SHP77 (cell line): Measurements from ENCODE around the gene ARPC4.
"Not testable (repeated sequence)": the region's sequence is repeated elsewhere in the genome, so short reads cannot be mapped to it uniquely, and the experiment has no call there.

Source experiments
- DNase-seq, 2 experiments: peaks; one replicate each; lab custom pipeline; 2025; lab: John Stamatoyannopoulos, UW

ARPC4 gene

DNA sequence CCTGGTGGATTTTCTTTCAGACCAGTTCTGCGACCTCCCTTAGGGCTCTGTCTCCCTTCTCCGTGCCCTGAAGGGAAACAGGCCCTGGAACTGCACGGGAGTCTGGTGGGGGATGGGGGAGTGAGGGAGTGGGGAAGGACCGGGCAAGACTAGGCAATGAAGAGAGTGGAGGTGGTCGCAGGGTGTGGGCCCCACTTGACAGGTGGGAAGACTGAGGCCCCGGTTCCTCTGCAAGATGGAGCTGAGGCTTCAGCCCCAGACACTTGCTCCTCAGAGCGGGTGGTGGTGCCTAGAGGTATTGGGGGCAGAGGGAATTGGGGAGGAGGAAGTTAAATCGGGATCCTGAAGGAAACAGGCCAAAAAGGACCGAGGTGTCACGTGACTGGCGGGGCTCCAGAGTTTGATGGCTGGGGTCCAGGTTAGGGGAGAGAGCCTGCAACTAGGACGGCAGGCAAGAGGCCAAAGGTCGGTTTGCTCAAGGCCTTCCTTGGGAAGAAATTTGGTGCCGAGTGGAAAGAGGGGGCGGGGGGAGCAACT lies 22.5 kb upstream of the ARPC4 start:
- DNase-seq = no peak

DNA sequence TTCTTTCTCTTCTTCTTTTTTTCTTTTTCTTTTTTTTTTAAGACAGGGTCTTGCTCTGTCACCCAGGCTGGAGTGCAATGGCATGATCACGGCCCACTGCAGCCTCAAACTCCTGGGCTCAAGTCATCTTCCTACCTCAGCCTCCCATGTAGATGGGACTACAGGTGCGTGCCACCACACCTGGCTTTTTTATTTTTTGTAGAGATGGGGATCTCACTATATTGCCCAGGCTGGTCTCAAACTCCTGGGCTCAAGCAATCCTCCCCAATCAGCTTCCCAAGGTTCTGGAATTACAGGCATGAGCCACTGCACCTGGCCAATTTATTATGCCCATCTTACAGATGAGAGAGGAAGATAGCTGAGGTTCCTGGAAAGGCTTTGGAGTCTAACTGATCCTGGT lies 21.9 kb upstream of the ARPC4 start:
- not testable (repeated sequence) for DNase-seq

DNA sequence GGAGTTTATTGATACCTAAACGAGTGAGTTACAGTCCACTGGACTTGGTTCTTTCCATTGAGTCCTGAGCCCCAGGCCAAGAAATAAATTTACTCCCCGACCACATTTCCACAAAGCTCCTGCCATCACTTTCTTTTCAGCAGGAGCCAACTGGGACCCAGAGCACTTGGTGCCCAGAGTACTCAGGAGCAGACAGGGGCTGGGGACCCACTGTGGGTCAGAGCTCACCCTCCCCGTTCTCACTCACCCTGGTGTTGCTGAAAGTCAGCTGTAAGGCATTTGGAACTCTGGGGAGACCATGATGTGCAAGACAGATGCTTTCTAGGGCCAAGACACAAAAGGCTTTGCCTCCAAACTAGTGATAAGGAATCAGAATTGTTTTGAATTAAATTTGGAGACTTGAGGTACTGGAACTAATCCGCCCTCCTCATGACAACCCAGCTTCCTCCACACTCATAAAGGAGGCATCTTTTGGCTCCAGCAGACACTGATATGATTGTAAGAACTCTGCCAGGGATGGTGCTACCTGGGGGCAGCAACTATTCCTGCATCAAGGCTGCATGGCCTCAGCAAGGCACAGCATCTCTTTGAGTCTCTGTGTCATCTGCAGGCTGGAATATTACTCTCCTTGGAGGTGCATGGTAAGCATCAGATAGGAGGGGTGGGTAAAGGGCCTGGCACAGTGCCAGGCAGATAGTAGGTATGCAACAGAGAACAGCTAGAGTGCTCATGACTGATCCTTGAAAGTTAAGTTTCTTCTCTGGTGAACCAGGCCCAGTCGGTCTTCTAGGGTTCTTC lies 15.8 kb upstream of the ARPC4 start:
- DNase-seq = no peak

DNA sequence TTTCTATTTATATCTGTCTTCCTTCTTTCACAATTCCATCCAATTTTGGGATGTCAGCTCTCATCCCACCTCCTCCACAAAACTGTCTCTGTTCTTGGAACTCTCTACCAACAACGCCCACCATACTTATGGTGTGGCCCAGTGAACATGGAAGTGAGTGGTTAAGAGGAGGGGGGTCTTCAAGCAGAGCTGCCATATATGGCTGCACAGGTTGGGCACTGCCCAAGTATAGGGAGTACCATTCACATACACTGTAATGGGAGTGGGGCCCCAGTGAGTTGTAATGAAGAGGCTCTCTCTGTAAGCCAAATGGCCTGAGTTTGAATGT lies 15.2 kb upstream of the ARPC4 start:
- no peak for DNase-seq

DNA sequence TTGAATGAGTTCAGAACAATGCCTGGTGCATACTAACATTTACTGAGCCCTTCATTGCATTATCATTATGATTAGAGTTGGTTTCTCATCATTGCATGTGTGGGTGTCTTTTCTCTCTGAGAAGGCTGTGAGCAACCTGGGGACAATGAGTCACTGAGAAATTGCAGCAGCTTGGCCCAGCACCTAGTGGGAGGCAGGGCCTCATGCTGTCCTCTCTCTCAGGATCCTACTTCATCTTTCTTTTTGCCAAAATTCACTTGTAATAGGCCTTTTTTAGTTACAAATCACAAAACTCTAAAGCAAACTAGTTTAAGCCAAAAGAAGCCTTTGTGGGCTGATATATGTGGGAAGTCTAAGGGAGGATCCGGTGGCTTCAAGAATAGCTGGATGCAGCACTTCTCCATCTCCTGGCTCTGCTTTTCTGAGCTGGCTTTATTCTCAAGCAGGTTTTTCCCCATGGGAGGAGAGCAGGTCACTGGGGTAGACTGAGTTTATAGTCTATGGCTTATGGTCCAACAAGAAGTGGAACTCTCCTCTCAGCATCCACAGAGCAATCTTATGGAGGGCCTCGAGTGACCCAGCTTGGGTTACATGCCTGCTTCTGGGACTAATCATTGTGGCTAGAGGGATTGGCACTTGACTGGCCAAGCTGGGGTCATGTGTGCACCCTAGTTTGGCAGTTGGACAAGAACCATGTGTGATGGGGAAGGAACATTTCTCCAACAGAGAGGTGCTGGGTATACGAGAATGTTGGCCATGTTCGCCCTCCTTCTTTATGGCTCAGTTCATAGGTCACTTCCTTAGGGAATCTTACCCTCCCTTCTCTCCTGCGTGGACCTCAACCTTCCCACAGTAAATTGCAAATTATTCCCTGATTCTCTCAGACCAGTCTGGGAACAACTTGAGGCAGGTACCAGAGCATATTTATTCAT lies 14.5 kb upstream of the ARPC4 start:
- DNase-seq = no peak

DNA sequence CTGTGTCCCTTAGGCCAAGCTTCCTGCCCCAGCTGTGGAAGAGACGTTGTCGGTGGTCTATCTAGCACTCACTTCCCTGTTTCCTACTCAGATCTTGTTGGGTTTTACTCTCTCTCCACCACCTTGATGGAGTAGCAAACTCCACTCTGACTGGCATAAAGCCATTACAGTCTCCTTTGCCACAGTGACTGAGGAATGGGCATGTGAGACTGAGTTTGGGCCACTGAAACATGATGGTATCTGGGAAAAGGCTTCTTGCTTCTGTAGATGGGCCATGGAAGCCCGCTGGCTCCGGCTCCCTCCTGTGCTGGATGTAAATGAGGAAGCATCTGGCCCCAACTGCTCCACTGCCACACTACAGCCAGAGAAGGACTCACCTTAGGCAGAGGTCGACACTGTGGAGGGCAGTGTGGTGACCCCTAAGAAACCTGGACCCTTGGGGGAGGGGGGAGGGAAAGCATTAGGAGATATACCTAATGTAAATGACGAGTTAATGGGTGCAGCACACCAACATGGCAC lies 13.7 kb upstream of the ARPC4 start:
- no peak for DNase-seq

DNA sequence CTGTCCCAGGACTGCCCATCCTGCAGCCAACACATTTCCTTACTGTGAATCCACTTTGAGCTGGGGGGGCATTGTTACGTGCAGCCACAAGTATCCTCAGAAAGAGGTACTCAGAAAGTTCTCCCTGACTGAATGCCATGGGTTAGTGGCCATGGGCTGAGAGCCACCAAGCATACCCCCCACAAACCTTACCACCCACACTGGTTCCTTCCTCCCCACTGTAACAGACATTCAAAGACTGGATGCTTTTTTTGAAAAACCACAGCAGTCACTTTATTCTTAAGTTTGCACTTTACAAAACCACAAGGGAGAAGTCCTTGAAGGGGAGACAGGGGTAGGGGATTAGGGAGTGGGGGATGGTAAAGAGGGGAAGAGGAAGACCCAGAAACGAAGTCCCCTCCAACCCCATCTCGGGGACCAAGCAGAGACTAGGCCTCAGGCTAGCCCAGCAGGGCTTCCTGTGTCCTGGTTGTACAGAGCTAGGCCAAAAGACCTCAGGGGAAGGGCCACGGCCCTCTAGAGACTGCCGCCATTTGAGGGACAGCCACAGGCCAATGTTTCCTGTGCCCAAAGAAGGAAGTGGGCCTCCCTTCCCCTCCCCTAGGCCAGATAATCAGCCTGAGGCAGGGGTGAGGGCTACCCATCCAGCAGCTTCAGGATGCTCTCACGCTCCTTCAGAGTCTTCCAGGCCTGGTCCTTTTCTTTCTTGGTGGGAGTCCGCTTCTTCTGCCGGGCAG lies 13.0 kb upstream of the ARPC4 start:
- DNase-seq = no peak

DNA sequence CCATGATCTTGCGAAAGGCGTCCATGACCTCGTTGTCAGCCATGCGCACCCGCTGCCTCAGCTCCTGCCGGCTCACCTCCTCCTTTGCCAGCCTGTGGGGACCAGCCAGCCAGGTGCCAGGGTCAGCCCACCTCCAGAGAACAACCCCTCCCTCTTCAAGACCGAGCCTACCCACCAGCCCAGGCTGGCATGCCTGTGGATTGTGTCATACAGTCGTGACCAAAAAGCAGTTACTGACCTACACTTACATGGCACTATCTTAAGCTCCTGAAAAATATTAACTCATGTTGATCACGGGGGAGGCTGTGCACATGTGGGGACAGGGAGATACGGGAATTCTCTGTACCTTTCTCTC lies 12.4 kb upstream of the ARPC4 start:
- DNase-seq = no peak

DNA sequence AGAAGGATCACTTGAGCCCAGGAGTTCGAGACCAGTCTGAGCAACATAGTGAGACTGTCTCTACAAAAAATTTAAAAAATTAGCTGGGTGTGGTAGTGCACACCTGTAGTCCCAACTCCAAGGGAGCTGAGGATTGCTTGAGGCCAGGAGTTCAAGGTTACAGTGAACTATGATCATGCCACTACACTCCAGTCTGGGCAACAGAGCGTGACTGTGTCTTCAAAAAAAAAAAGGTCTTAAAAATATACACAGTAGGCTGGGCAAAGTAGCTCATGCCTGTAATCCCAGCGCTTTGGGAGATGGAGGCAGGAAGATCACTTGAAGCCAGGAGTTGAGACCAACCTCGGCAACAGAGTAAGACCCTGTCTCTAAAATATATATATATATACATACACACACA lies 12.0 kb upstream of the ARPC4 start:
- no peak for DNase-seq

DNA sequence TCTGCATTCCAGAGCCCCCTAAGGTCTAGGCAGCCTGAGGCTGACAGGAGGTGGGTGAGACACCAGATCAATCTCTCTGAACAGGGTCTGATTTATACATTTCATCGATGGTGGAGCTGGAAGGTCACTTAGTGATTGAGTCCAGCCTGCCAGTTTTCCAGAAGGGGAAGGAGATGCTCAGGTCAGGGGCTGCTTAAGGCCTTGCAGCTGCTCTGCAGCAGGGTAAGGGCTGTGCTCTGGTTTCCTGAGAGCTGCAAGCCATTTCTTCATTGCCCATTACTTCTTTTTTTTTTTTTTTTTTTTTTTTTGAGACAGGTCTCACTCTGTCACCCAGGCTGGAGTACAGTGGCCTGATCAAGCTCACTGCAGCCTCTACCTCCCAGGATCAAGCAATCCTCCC lies 11.3 kb upstream of the ARPC4 start:
- DNase-seq = no peak

DNA sequence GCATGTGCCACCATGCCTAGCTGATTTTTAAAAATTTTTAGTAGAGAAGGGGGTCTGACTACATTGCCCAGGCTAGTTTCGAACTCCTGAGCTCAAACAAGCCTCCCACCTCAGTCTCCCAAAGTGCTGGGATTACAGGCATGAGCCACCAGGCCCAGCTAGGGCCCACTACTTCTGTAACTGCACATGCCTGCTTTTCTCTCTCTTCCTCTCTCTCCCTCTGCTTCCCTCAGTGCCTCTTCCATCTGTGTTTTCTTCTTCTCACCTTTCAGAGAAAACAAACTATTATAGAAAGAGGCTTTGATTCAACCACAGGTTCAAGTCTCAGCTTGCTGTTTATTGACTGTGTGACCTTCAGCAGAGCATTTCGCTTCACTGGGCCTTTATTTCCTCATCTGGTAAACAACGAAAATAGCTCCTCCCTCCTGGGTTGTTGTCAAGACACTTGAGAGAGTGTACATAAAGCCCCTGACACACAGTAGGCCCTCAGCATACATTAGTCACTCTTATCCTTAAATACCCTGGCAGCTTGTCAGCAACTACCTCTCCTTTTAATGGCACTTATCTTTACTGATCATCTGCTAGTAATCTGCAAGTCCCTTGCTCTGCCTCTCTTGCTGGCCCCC lies 10.8 kb upstream of the ARPC4 start:
- DNase-seq = no peak

DNA sequence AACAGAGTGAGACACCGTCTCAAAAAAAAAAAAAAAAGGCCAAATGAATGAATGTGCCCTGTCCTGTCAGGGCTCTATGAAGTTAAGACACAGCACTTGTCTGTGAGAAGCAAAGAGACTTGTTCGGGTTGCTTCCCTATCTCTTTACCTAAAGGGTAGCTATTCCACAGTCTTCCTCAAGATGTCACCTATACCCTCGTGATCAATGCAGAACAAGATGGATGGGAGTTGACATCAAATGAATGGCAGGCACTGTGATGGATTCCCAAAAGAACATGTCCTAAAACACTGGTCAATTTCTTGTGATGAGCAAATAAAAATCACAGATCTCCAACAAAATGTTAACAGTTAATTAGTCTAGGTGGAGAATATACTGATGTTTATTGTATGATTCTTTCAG lies 10.1 kb upstream of the ARPC4 start:
- no peak for DNase-seq

DNA sequence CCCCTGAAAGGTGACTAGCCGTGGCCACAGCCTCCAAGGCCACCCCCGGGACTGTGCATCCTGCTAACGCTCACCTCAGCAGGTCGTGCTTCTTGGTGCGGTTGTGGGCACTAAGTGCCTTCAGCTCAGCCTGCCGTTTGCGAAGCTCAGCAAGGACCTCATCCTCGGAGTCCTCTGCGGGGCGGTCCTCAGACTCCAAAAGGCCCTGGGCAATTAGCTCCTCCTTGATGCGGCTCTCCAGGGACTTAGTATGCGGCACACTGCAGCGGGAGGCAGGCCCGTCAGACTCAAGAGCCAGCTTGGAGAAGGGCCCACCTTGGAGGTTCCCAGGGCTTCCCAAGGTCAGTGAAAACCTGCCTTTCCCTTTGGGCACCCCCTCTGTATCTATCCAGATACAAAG lies 8.9 kb upstream of the ARPC4 start:
- no peak for DNase-seq

DNA sequence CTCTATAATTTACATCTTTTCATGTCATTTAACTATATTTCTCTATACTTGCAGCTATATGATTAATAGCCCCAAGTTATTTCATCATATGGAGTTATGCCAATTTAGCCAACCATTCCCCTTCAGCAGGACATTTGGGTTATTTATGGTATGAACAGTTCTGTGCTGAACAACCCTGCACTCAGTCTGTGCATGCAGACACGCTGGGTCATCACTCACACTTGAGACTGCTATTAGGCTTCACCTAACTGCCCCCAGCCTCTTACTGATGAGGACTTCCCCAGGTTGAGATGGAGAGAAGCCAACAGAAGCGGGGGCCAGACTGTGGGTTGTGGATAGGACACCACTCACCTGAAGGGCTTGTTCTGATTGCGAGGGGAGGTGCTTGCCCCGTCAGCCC lies 7.9 kb upstream of the ARPC4 start:
- no peak for DNase-seq

DNA sequence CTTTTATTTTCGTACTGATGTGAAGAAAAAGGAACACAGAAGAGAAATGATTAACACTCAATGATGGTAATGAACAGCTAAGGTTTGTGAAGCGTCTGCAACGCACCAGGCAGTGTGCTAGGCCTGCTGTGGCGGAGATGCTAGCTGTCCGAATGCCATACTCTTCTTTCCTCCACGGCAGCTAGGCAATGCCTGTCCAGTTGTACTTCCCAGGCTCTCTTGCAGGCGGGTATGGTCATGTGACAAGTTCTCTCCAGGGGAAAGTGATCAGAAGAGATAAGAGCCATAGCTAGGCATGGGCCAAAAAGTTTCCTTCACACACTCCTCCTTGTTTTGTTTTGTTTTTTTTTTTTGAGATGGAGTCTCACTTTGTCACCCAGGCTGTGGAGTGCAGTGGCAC lies 7.3 kb upstream of the ARPC4 start:
- DNase-seq = no peak

DNA sequence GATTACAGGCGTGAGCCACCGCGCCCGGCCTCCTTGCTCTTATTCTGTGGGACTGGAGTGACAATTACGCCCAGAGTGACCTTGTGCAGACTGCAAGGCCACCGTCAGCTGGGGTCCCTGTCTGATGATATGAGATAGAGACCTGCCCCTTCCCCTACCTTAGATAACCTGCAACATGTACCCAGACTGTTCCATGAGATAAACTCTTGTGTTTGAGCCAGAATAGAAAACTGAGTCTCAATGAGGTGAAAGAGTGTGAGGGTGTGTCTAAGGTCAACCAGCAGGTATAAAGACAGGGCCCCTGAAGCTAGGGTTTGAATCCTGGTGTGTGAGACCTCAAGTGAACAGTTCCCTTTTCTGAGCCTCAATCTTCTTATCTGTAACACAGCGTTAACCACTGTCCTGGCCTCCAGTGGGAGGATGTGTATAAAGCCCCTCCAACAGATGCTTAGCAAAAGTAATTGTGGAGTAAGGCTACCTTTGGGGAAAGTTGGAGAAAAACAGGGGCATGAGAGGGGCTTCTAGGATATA lies 6.6 kb upstream of the ARPC4 start:
- DNase-seq = no peak

DNA sequence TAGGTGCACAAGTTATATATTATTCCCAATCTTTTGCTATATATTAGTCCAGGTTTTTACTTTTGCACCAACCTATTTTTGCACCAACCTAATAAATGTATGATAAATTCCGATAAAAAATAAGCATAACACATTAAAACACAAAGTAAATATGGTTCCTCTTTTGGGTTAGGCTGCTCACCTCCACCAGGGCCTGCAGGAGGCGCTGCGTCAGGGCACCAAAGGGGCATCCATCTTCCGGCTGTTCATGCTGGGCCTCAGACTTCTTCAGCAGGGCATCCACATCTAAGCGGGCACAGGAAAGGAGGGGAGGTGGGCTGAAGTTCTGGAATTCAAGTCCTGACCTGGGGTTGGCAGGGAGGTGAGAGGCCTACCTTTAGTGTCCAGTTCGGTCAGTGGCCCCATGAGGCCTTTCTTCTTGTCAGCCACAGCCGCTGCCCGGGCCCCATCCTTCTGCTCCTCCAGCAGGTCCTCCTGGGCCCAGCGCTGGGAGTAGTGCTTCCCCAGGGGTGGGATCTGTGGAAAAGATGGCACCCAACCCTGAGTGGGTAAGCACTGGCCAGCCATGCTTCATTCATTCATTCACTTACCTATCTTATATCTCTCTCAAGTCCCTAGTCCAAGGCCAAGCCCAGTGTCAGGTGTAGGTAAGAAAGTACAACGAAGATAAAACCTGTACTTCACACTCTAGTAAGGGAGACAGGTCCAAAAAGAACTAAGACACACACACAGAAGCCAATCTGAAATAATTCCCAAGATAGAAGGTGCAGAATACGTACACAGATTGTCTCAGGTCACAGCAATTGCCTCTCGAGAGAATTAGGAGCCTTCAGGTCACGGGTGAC lies 5.8 kb upstream of the ARPC4 start:
- DNase-seq = no peak

DNA sequence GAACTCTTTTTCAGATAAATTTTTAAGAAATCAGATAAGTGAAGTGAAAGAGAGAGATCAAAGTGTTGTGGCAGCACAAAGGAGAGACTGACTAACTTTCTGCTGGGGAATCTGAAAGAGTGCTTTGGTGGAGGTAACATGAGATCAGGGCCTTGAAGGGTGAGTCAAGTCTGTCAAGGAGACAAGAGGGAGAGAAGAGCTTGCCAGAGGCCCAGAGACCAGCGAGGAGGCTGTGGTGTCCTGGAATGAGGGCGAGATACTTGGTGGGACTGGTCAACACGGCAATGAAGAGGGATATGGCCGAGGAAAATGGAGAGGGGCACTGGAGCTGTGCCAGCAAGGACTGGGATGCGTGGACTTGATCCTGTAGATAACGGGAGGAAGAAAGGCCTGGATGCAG lies 5.2 kb upstream of the ARPC4 start:
- no peak for DNase-seq

DNA sequence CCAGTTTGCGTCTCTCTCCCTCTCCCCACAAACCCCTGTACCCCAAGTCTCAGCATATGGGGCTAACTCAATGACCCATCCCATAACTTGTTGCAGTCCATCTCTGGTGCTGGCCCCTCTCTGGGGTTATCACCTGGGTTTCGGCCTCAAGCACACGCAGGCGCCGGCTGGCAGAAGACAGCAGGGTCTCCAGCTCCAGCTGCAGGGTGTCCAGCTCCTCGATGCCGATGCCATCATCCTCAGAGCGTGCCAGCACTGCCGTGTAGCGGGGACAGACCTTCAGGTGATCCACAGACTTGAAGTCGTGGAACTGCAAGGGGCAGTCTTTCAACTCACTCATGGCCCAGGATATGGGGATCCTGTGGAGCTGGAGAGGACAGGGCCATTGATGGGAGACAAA lies 1.8 kb upstream of the ARPC4 start:
- DNase-seq = no peak

DNA sequence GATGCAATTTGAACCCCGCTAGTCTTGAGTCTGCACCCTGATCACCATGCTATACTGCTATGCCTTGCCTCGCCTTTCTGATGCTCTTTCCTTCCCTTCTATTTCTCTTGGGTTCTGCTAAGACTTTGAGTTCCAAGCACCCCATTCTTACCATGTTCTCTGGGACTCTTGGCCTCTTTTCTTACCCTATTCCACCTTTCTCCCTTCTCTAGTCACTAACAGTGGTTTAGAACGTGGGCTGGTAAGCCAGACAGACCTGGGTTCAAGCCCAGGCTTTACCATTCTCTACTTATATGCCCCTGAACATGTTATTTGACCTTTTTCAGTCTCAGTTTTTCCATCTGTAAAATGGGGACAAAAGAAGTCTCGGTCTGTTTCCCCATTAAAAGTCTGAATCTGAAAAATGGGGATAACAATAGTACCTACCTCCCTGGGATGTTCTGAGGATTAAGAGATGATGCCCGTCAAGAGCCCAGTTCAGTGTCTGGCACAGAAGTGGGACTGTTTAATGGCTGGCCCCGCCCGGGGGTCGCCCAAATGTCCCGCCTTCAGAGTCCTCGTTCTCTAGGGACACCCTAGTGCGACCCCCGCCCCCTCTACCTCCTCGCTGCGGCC lies 985 bp upstream of the ARPC4 start:
- DNase-seq = no peak
